OCI-LY7 (cell line): ENCODE data around the gene COL4A2.
"Not testable (repeated sequence)": the region's sequence is repeated elsewhere in the genome, so short reads cannot be mapped to it uniquely, and the experiment has no call there.

Source experiments
- EZH2phosphoT487 ChIP-seq: fragments of 200-600 bp; sonication (generic); IDR thresholded peaks from 2 replicates; pipeline ENCODE4 v1.6.1; 2018; ENCODE audit warnings: low read depth, borderline replicate concordance, mild to moderate bottlenecking, mixed run types, antibody characterized with exemption, low read length, moderate library complexity, mixed read lengths
- TF ChIP-seq, protein P1 (sequence below): fragments of 200-600 bp; sonication (generic); conservative IDR thresholded peaks from 2 replicates; pipeline ENCODE4 v1.5.1; 2014; ENCODE audit warnings: mild to moderate bottlenecking, antibody characterized with exemption, low read length, moderate library complexity, mixed read lengths

DNA sequence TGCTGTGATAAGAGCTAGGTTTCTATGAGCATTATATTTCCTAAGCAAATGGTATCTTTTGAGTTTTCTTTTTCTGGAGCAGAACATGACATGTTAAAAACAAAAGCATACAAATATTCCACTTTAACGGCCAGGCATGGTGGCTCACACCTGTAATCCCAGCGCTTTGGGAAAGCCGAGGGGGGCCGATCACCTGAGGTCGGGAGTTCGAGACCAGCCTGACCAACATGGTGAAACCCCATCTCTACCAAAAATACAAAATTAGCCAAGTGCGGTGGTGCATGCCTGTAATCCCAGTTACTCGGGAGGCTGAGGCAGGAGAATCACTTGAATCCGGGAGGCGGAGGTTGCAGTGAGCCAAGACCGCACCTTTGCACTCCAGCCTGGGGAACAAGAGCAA lies 146.0 kb downstream of the COL4A2 start:
- TF ChIP-seq, protein P1, sequence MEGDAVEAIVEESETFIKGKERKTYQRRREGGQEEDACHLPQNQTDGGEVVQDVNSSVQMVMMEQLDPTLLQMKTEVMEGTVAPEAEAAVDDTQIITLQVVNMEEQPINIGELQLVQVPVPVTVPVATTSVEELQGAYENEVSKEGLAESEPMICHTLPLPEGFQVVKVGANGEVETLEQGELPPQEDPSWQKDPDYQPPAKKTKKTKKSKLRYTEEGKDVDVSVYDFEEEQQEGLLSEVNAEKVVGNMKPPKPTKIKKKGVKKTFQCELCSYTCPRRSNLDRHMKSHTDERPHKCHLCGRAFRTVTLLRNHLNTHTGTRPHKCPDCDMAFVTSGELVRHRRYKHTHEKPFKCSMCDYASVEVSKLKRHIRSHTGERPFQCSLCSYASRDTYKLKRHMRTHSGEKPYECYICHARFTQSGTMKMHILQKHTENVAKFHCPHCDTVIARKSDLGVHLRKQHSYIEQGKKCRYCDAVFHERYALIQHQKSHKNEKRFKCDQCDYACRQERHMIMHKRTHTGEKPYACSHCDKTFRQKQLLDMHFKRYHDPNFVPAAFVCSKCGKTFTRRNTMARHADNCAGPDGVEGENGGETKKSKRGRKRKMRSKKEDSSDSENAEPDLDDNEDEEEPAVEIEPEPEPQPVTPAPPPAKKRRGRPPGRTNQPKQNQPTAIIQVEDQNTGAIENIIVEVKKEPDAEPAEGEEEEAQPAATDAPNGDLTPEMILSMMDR: not testable (repeated sequence)
- TF ChIP-seq EZH2phosphoT487: not testable (repeated sequence)
